Amniotic stem cell (primary cell): Measurements from ENCODE around the gene PHKB.
"Not testable (repeated sequence)": the region's sequence is repeated elsewhere in the genome, so short reads cannot be mapped to it uniquely, and the experiment has no call there.

Experiments used
- DNase-seq: peaks from one replicate; lab custom pipeline; 2025; lab: John Stamatoyannopoulos, UW

Gene PHKB

GRCh38 chr16:47460711-47461597 lies at the start of gene PHKB, which contains the start of gene ITFG1:
TSS of gene PHKB (plus strand) at chr16:47461331. CDS start at chr16:47461351, 20 bp downstream.
TSS of gene ITFG1 (minus strand) at chr16:47461063. CDS start at chr16:47461045, 18 bp downstream.
- peak; percentile 79 for DNase-seq

- DNase-seq: no peak
These were observed 48.1 kb upstream of the PHKB start for GRCh38 chr16:47413041-47413440.

- no peak for DNase-seq
These were observed 44.3 kb upstream of the PHKB start for GRCh38 chr16:47416869-47417268.

- no peak for DNase-seq
These were observed 36.3 kb upstream of the PHKB start for GRCh38 chr16:47424846-47425245.

- no peak for DNase-seq
These were observed 34.3 kb upstream of the PHKB start for GRCh38 chr16:47426806-47427205.

- DNase-seq: no peak
These were observed 29.2 kb upstream of the PHKB start for GRCh38 chr16:47431960-47432359.

GRCh38 chr16:47434274-47434673 lies 26.9 kb upstream of the PHKB start:
- not testable (repeated sequence) for DNase-seq

GRCh38 chr16:47440066-47440465 lies 21.1 kb upstream of the PHKB start:
- DNase-seq: not testable (repeated sequence)

- not testable (repeated sequence) for DNase-seq
These were observed 18.2 kb upstream of the PHKB start for GRCh38 chr16:47442884-47443283.

GRCh38 chr16:47446431-47446830 lies 14.7 kb upstream of the PHKB start:
- no peak for DNase-seq

GRCh38 chr16:47448830-47449575 lies 12.1 kb upstream of the PHKB start:
- DNase-seq: no peak

- no peak for DNase-seq
These were observed 11.3 kb upstream of the PHKB start for GRCh38 chr16:47449788-47450187.

GRCh38 chr16:47458331-47458730 lies 2.8 kb upstream of the PHKB start:
- DNase-seq: no peak

GRCh38 chr16:47459603-47460002 lies 1.5 kb upstream of the PHKB start:
- DNase-seq: no peak

GRCh38 chr16:47460359-47460710 lies 796 bp upstream of the PHKB start:
- no peak for DNase-seq

GRCh38 chr16:47461598-47462266 lies 601 bp downstream of the PHKB start:
- no peak for DNase-seq

GRCh38 chr16:47463771-47464624 lies 2.9 kb downstream of the PHKB start:
- DNase-seq: no peak

- DNase-seq: no peak
These were observed 4.9 kb downstream of the PHKB start for GRCh38 chr16:47465919-47466630.

GRCh38 chr16:47467501-47467900 lies 6.4 kb downstream of the PHKB start:
- no peak for DNase-seq

GRCh38 chr16:47468070-47468689 lies 7.0 kb downstream of the PHKB start:
- not testable (repeated sequence) for DNase-seq
